Urinary bladder (tissue), 4 donors: ENCODE data around the gene FMNL3. TPM values are rescaled to one million over a fixed set of nuclear protein-coding genes. Genes with fewer than 3 reads are reported as not detected.
"Not testable (repeated sequence)": the region's sequence is repeated elsewhere in the genome, so short reads cannot be mapped to it uniquely, and the experiment has no call there.

Experiments used
- DNase-seq: peaks from one replicate; pipeline ENCODE4 v3.0.0-alpha.2; 2015; ENCODE audit errors: extremely low spot score
- H3K27ac ChIP-seq: one replicate; pipeline ENCODE4 v1.5.1; 2013; ENCODE audit warnings: low read depth, mild to moderate bottlenecking, moderate library complexity
- H3K36me3 ChIP-seq: one replicate; pipeline ENCODE4 v1.6.1; 2013; ENCODE audit warnings: mild to moderate bottlenecking, moderate library complexity; ENCODE audit not compliant: insufficient read depth
- H3K4me1 ChIP-seq: one replicate; pipeline ENCODE4 v1.6.1; 2013; ENCODE audit warnings: mild to moderate bottlenecking, moderate library complexity; ENCODE audit not compliant: insufficient read depth
- H3K4me3 ChIP-seq: one replicate; pipeline ENCODE4 v1.5.1; 2013; ENCODE audit warnings: low read depth, low read length
- WGBS: extraction: QIAGEN DNeasy Blood & Tissue Kit; methylation state at CpG from one replicate; pipeline ENCODE4 v1.1.7; 2013; 5-methylcytosine and 5-hydroxymethylcytosine counted together
- polyA plus RNA-seq: library from polyadenylated mRNA; stranded (reverse); fragments of 200-250 nt; gene quantifications from one replicate; pipeline ENCODE4 v1.2.3, GENCODE V29; 2013
- total RNA-seq: library from RNA; depleted of rRNA; stranded (reverse); fragments of >200 nt; gene quantifications from one replicate; pipeline ENCODE4 v1.2.3, GENCODE V29; 2014
- donor health status: healthy with polysubstance abuse.
- donor health status: healthy.

The FMNL3 gene
- 28.9 TPM for total RNA-seq
- 8.1 TPM for polyA plus RNA-seq

- Histone ChIP-seq H3K4me3 (peak within 1 kb of the TSS; percentile 77), H3K27ac (peak within 1 kb of the TSS; percentile 83), H3K36me3 (no peaks in the 10 kb centered on the region), H3K4me1 (no peaks in the 10 kb centered on the region)
- WGBS = under 1% methylated on average over 89 of the region's 93 CpGs
- DNase-seq = peak; percentile 84
These were observed at the start of gene FMNL3 for GRCh38 chr12:49707128-49707811. TSS of gene FMNL3 (minus strand) at chr12:49707405. CDS start at chr12:49707180, 225 bp downstream.

GRCh38 chr12:49750996-49751393 lies 43.8 kb upstream of the FMNL3 start:
- no peak overlapping the region for H3K4me3 ChIP-seq
- H3K4me1 ChIP-seq = no peaks in the 10 kb centered on the region
- H3K36me3 ChIP-seq = peaks cover 2% of the 10 kb centered on the region
- H3K27ac ChIP-seq = no peak overlapping the region
- WGBS = 23% methylated on average over 1 of the region's 1 CpG
- no peak for DNase-seq

- Histone ChIP-seq H3K4me3 (no peak overlapping the region), H3K36me3 (peaks cover 2% of the 10 kb centered on the region), H3K4me1 (no peaks in the 10 kb centered on the region), H3K27ac (no peak overlapping the region)
- no peak for DNase-seq
- 64% methylated on average over 8 of the region's 8 CpGs for WGBS
These were observed 43.1 kb upstream of the FMNL3 start for GRCh38 chr12:49750027-49750995.

GRCh38 chr12:49748800-49749199 lies 41.6 kb upstream of the FMNL3 start:
- no peak overlapping the region for H3K4me3 ChIP-seq
- H3K4me1 ChIP-seq = no peaks in the 10 kb centered on the region
- 68% methylated on average over 3 of the region's 3 CpGs for WGBS
- peaks cover 2% of the 10 kb centered on the region for H3K36me3 ChIP-seq
- H3K27ac ChIP-seq = no peak overlapping the region
- DNase-seq = no peak

- H3K4me1 ChIP-seq = no peaks in the 10 kb centered on the region
- WGBS = 56% methylated on average over 1 of the region's 1 CpG
- H3K36me3 ChIP-seq = peaks cover 2% of the 10 kb centered on the region
These were observed 41.1 kb upstream of the FMNL3 start for GRCh38 chr12:49748306-49748705.

GRCh38 chr12:49744363-49744885 lies 37.2 kb upstream of the FMNL3 start:
- Histone ChIP-seq H3K4me3 (no peak overlapping the region), H3K36me3 (no peaks in the 10 kb centered on the region), H3K27ac (no peak overlapping the region), H3K4me1 (no peaks in the 10 kb centered on the region)
- no peak for DNase-seq
- 66% methylated on average over 3 of the region's 3 CpGs for WGBS

More at GRCh38 chr12:49748306-49748705, 41.1 kb upstream of the FMNL3 start:
- no peak for DNase-seq
- Histone ChIP-seq H3K27ac (no peak overlapping the region), H3K4me3 (no peak overlapping the region)

GRCh38 chr12:49741882-49742620 lies 34.8 kb upstream of the FMNL3 start:
- DNase-seq = peak; percentile 39
- Histone ChIP-seq H3K27ac (peak overlapping the region; percentile 97), H3K4me3 (peak overlapping the region; percentile 63), H3K4me1 (no peaks in the 10 kb centered on the region), H3K36me3 (no peaks in the 10 kb centered on the region)
- WGBS = under 1% methylated on average over 35 of the region's 35 CpGs

- Histone ChIP-seq H3K4me1 (no peaks in the 10 kb centered on the region), H3K4me3 (peak within 1 kb of the TSS; percentile 63), H3K27ac (peak within 1 kb of the TSS; percentile 97), H3K36me3 (no peaks in the 10 kb centered on the region)
- 4% methylated on average over 50 of the region's 50 CpGs for WGBS
- DNase-seq = peak; percentile 100
These were observed 34.0 kb upstream of the FMNL3 start, which contains the start of gene TMBIM6 for GRCh38 chr12:49740930-49741881. TSS of gene TMBIM6 (plus strand) at chr12:49741557. CDS start at chr12:49752494, 10,937 bp downstream.

- WGBS = 92% methylated on average over 12 of the region's 12 CpGs
- H3K27ac ChIP-seq, H3K4me1 ChIP-seq, H3K4me3 ChIP-seq, DNase-seq, H3K36me3 ChIP-seq: not testable (repeated sequence)
These were observed 33.1 kb upstream of the FMNL3 start for GRCh38 chr12:49740277-49740676.

- H3K36me3 ChIP-seq, DNase-seq, H3K4me1 ChIP-seq, H3K4me3 ChIP-seq, H3K27ac ChIP-seq: not testable (repeated sequence)
- 85% methylated on average over 5 of the region's 5 CpGs for WGBS
These were observed 31.5 kb upstream of the FMNL3 start for GRCh38 chr12:49738721-49739120.

- not testable (repeated sequence) for H3K36me3 ChIP-seq, H3K27ac ChIP-seq, H3K4me1 ChIP-seq, DNase-seq, H3K4me3 ChIP-seq
- WGBS = 92% methylated on average over 7 of the region's 7 CpGs
These were observed 27.7 kb upstream of the FMNL3 start for GRCh38 chr12:49734900-49735299.

- WGBS = 68% methylated on average over 10 of the region's 10 CpGs
- H3K4me1 ChIP-seq = no peaks in the 10 kb centered on the region
- H3K27ac ChIP-seq = no peak overlapping the region
These were observed 26.2 kb upstream of the FMNL3 start for GRCh38 chr12:49733219-49734017.

More at GRCh38 chr12:49733219-49734017, 26.2 kb upstream of the FMNL3 start:
- DNase-seq = no peak
- Histone ChIP-seq H3K36me3 (no peaks in the 10 kb centered on the region), H3K4me3 (no peak overlapping the region)
